Endothelial cell (in vitro differentiated cells): Measurements from ENCODE around the gene EVA1C. TPM values are rescaled to one million over a fixed set of nuclear protein-coding genes. Genes with fewer than 3 reads are reported as not detected.

Experiments used
- DNase-seq: peaks from one replicate; pipeline ENCODE4 v3.0.0; 2021; ENCODE audit warnings: low spot score
- H3K27ac Mint-ChIP-seq: one replicate; pipeline ENCODE4 v1.8.0; 2021; ENCODE audit warnings: mixed read lengths, inconsistent platforms; ENCODE audit not compliant: unreplicated experiment
- H3K27me3 Mint-ChIP-seq: one replicate; pipeline ENCODE4 v1.8.0; 2021; ENCODE audit warnings: mild to moderate bottlenecking, moderate library complexity, mixed read lengths, inconsistent platforms; ENCODE audit not compliant: unreplicated experiment
- H3K36me3 Mint-ChIP-seq: one replicate; pipeline ENCODE4 v1.8.0; 2021; ENCODE audit warnings: mild to moderate bottlenecking, low read depth, mixed read lengths, inconsistent platforms; ENCODE audit not compliant: unreplicated experiment
- H3K4me1 Mint-ChIP-seq: one replicate; pipeline ENCODE4 v1.8.0; 2021; ENCODE audit warnings: mild to moderate bottlenecking, mixed read lengths, inconsistent platforms; ENCODE audit not compliant: unreplicated experiment
- H3K4me3 Mint-ChIP-seq: one replicate; pipeline ENCODE4 v1.8.0; 2021; ENCODE audit warnings: mild to moderate bottlenecking, mixed read lengths, inconsistent platforms; ENCODE audit not compliant: unreplicated experiment
- H3K9me3 Mint-ChIP-seq: one replicate; pipeline ENCODE4 v1.8.0; 2021; ENCODE audit warnings: mixed read lengths, inconsistent platforms; ENCODE audit not compliant: unreplicated experiment
- total RNA-seq: library from RNA; stranded (reverse); fragmentation: NEBNext Ultra II Directional; extraction: Animal tissue kit (Norgen Biotek cat#: 25700); gene quantifications from one replicate; pipeline ENCODE4 v1.2.1, GENCODE V29; 2021; ENCODE audit not compliant: unreplicated experiment
- TF ChIP-seq, protein P1 (sequence below): fragments of 200-600 bp; sonication (generic); IDR thresholded peaks from one replicate; pipeline ENCODE4 v1.5.0; 2021; ENCODE audit warnings: antibody characterized with exemption; ENCODE audit not compliant: unreplicated experiment

The EVA1C gene
- total RNA-seq, 1 donor from 2014 or later, result 1.1 TPM

DNA sequence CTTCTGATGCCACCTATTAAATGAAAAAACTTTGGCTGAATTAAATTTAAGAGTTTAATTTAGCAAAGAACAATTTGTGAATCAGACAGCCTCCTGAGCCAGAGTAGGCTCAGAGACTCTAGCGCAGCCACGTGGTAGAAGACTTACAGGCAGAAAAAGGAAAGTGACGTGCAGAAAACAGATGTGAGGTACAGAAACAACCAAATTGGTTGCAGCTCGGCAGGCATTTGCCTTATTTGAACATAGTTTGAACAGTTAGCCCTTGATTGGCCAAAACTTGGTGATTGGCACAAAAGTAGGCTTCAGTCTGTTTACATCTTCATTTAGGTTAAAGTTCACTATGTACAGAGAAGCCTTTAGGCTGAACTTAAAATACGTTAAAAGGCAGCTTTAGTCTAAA, 149.9 kb downstream of the EVA1C start:
- DNase-seq, result peak; percentile 18
- H3K4me1 Mint-ChIP-seq, result no peaks in the 10 kb centered on the region
- H3K4me3 Mint-ChIP-seq, result no peak overlapping the region
- TF ChIP-seq, protein P1, sequence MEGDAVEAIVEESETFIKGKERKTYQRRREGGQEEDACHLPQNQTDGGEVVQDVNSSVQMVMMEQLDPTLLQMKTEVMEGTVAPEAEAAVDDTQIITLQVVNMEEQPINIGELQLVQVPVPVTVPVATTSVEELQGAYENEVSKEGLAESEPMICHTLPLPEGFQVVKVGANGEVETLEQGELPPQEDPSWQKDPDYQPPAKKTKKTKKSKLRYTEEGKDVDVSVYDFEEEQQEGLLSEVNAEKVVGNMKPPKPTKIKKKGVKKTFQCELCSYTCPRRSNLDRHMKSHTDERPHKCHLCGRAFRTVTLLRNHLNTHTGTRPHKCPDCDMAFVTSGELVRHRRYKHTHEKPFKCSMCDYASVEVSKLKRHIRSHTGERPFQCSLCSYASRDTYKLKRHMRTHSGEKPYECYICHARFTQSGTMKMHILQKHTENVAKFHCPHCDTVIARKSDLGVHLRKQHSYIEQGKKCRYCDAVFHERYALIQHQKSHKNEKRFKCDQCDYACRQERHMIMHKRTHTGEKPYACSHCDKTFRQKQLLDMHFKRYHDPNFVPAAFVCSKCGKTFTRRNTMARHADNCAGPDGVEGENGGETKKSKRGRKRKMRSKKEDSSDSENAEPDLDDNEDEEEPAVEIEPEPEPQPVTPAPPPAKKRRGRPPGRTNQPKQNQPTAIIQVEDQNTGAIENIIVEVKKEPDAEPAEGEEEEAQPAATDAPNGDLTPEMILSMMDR, result no peak
- peaks cover 4% of the 10 kb centered on the region for H3K36me3 Mint-ChIP-seq
- H3K27ac Mint-ChIP-seq, result no peak overlapping the region
- peaks cover 8% of the 10 kb centered on the region for H3K9me3 Mint-ChIP-seq
- no peaks in the 10 kb centered on the region for H3K27me3 Mint-ChIP-seq

DNA sequence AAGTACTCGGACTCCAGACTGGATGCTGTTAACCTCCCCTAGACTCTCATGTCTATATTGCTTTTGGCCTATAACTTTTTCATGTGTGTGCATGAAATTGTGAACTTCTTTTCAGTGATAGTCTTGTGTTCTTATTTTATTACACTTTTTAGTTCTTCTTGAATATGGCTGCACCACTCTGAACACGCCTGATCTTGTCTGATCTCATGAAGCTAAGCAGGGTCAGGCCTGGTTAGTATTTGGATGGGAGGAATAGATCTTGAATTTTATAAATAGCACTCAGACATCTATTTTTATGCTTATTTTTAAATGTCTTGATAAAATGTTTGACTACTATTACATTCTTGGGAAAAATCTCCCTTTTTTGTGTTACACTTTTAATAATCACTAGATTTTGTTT, 150.4 kb downstream of the EVA1C start:
- Mint-ChIP-seq H3K9me3 (peaks cover 8% of the 10 kb centered on the region), H3K27ac (no peak overlapping the region), H3K36me3 (peaks cover 4% of the 10 kb centered on the region), H3K4me1 (no peaks in the 10 kb centered on the region), H3K4me3 (no peak overlapping the region), H3K27me3 (no peaks in the 10 kb centered on the region)
- TF ChIP-seq, protein P1, result no peak
- DNase-seq, result no peak

Other genes starting within 250 kb of the EVA1C start
- 17.2 TPM for gene MIS18A, start 133.7 kb upstream of the EVA1C start, total RNA-seq
- not detected for gene MRAP, start 113.9 kb upstream of the EVA1C start, total RNA-seq
- gene URB1, start 19.7 kb upstream of the EVA1C start, total RNA-seq, result 10.6 TPM
- 0.31 TPM for gene TCP10L, start 172.8 kb downstream of the EVA1C start, total RNA-seq
- 60.3 TPM for gene CFAP298, start 199.7 kb downstream of the EVA1C start, total RNA-seq